SK-N-SH treated with all-trans-retinoic acid at 6 μM for 48 hours (cell line): ENCODE data around the gene TAF1C.
A peak's percentile ranks its signal among the peaks of the same experiment; 100 is the strongest.

ENCODE experiments used
- ATAC-seq: fragments of 200-7000 bp; cut with Tn5 transposase; 3 replicates; pipeline ENCODE4 v1.9.1; 2020; ENCODE audit warnings: mild to moderate bottlenecking, moderate library complexity
- ARNTL ChIP-seq: fragments of 450-650 bp; formaldehyde crosslinking; IDR thresholded peaks from 2 replicates; pipeline ENCODE4 v1.5.0; 2020; ENCODE audit warnings: low read depth, mild to moderate bottlenecking, moderate library complexity, borderline replicate concordance
- BACH2 ChIP-seq: fragments of 250-450 bp; sonication (Bioruptor Pico); IDR thresholded peaks from 2 replicates; pipeline ENCODE4 v1.9.0; 2021; ENCODE audit warnings: mild to moderate bottlenecking, borderline replicate concordance
- CSDC2 ChIP-seq: fragments of 250-450 bp; sonication (Bioruptor Pico); IDR thresholded peaks from 2 replicates; pipeline ENCODE4 v1.5.0; 2020; ENCODE audit warnings: mild to moderate bottlenecking, moderate library complexity
- ESRRG ChIP-seq: fragments of 250-450 bp; sonication (Bioruptor Pico); IDR thresholded peaks from 2 replicates; pipeline ENCODE4 v1.6.1; 2021; ENCODE audit warnings: mild to moderate bottlenecking
- GLIS3 ChIP-seq: fragments of 250-450 bp; sonication (Bioruptor Pico); IDR thresholded peaks from 2 replicates; pipeline ENCODE4 v1.5.0; 2020; ENCODE audit warnings: mild to moderate bottlenecking, moderate library complexity
- OSR1 ChIP-seq: fragments of 250-450 bp; sonication (Bioruptor Pico); IDR thresholded peaks from 2 replicates; pipeline ENCODE4 v1.8.0; 2022; ENCODE audit warnings: moderate library complexity, mild to moderate bottlenecking, inconsistent platforms
- PPARA ChIP-seq: fragments of 250-450 bp; sonication (Bioruptor Pico); IDR thresholded peaks from 2 replicates; pipeline ENCODE4 v1.5.0; 2020; ENCODE audit warnings: mild to moderate bottlenecking, borderline replicate concordance
- RARB ChIP-seq: fragments of 250-450 bp; sonication (Bioruptor Pico); IDR thresholded peaks from 2 replicates; pipeline ENCODE4 v1.8.0; 2021; ENCODE audit warnings: mild to moderate bottlenecking, moderate library complexity
- SNAI2 ChIP-seq: fragments of 250-450 bp; sonication (Bioruptor Pico); IDR thresholded peaks from 2 replicates; pipeline ENCODE4 v1.5.0; 2020; ENCODE audit warnings: mild to moderate bottlenecking, moderate library complexity
- TCF4 ChIP-seq: fragments of 250-450 bp; sonication (Bioruptor Pico); IDR thresholded peaks from 2 replicates; pipeline ENCODE4 v1.8.0; 2021; ENCODE audit warnings: mild to moderate bottlenecking, moderate library complexity, borderline replicate concordance
- TOX ChIP-seq: fragments of 250-450 bp; sonication (Bioruptor Pico); IDR thresholded peaks from 2 replicates; pipeline ENCODE4 v1.8.0; 2021; ENCODE audit warnings: mild to moderate bottlenecking, moderate library complexity, borderline replicate concordance
- ZC3H10 ChIP-seq: fragments of 250-450 bp; sonication (Bioruptor Pico); IDR thresholded peaks from 2 replicates; pipeline ENCODE4 v1.5.1; 2021; ENCODE audit warnings: mild to moderate bottlenecking, moderate library complexity
- ZFP3 ChIP-seq: fragments of 250-450 bp; sonication (Bioruptor Pico); IDR thresholded peaks from 2 replicates; pipeline ENCODE4 v1.5.0; 2020; ENCODE audit warnings: mild to moderate bottlenecking, moderate library complexity
- ZFP30 ChIP-seq: fragments of 450-650 bp; formaldehyde crosslinking; IDR thresholded peaks from 2 replicates; pipeline ENCODE4 v1.5.0; 2022; ENCODE audit warnings: mild to moderate bottlenecking, moderate library complexity
- ZNF565 ChIP-seq: fragments of 450-650 bp; formaldehyde crosslinking; conservative IDR thresholded peaks from 2 replicates; pipeline ENCODE4 v1.5.0; 2020; ENCODE audit warnings: low read depth, mild to moderate bottlenecking, moderate library complexity
- ZNF70 ChIP-seq: fragments of 450-650 bp; formaldehyde crosslinking; IDR thresholded peaks from 2 replicates; pipeline ENCODE4 v1.5.0; 2020; ENCODE audit warnings: mild to moderate bottlenecking, moderate library complexity
- ZNF8 ChIP-seq: fragments of 450-650 bp; formaldehyde crosslinking; IDR thresholded peaks from 2 replicates; pipeline ENCODE4 v1.5.0; 2020; ENCODE audit warnings: mild to moderate bottlenecking, moderate library complexity
- TF ChIP-seq, protein P1 (sequence below): fragments of 250-450 bp; sonication (Bioruptor Pico); IDR thresholded peaks from 2 replicates; pipeline ENCODE4 v1.5.0; 2020; ENCODE audit warnings: mild to moderate bottlenecking, moderate library complexity
- TF ChIP-seq, protein P2 (sequence below): fragments of 250-450 bp; sonication (Bioruptor Pico); IDR thresholded peaks from 2 replicates; pipeline ENCODE4 v1.5.1; 2021; ENCODE audit warnings: mild to moderate bottlenecking, moderate library complexity
- TF ChIP-seq, protein P3 (sequence below): fragments of 250-450 bp; sonication (Bioruptor Pico); IDR thresholded peaks from 2 replicates; pipeline ENCODE4 v1.8.0; 2021; ENCODE audit warnings: low read depth, mild to moderate bottlenecking, moderate library complexity, borderline replicate concordance
- TF ChIP-seq, protein P4 (sequence below): fragments of 250-450 bp; sonication (Bioruptor Pico); IDR thresholded peaks from 2 replicates; pipeline ENCODE4 v1.8.0; 2020; ENCODE audit warnings: mild to moderate bottlenecking, moderate library complexity, borderline replicate concordance

TAF1C gene

DNA sequence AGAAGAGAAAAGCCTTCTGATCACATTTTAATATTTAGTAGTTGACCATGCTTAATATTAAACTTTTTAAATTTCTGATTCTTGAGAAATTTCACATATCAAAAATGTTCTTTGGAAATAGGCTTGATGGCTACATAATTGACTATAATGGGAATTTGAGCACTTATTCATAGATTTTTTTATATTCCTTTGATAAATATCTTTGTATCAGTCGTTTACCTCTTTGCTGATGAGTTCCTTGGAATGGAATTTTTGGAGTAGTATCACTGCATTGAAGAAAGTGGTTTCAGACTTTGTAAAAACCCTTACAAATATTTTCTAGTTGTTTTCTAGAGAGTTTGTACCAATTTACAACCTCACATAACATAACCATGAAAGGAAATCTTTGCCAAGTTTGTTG, 27.1 kb downstream of the TAF1C start:
- TF ChIP-seq ESRRG (CRISPR knock-in tag), result no peak
- TF ChIP-seq ZC3H10 (CRISPR knock-in tag), result no peak
- TF ChIP-seq CSDC2 (CRISPR knock-in tag), result no peak
- no peak for TF ChIP-seq OSR1 (CRISPR knock-in tag)
- TF ChIP-seq, protein P1, sequence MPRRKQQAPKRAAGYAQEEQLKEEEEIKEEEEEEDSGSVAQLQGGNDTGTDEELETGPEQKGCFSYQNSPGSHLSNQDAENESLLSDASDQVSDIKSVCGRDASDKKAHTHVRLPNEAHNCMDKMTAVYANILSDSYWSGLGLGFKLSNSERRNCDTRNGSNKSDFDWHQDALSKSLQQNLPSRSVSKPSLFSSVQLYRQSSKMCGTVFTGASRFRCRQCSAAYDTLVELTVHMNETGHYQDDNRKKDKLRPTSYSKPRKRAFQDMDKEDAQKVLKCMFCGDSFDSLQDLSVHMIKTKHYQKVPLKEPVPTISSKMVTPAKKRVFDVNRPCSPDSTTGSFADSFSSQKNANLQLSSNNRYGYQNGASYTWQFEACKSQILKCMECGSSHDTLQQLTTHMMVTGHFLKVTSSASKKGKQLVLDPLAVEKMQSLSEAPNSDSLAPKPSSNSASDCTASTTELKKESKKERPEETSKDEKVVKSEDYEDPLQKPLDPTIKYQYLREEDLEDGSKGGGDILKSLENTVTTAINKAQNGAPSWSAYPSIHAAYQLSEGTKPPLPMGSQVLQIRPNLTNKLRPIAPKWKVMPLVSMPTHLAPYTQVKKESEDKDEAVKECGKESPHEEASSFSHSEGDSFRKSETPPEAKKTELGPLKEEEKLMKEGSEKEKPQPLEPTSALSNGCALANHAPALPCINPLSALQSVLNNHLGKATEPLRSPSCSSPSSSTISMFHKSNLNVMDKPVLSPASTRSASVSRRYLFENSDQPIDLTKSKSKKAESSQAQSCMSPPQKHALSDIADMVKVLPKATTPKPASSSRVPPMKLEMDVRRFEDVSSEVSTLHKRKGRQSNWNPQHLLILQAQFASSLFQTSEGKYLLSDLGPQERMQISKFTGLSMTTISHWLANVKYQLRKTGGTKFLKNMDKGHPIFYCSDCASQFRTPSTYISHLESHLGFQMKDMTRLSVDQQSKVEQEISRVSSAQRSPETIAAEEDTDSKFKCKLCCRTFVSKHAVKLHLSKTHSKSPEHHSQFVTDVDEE (CRISPR knock-in tag), result no peak
- TF ChIP-seq SNAI2 (CRISPR knock-in tag), result no peak
- TF ChIP-seq TCF4 (CRISPR knock-in tag), result no peak
- TF ChIP-seq ZFP30, result no peak
- TF ChIP-seq, protein P2, sequence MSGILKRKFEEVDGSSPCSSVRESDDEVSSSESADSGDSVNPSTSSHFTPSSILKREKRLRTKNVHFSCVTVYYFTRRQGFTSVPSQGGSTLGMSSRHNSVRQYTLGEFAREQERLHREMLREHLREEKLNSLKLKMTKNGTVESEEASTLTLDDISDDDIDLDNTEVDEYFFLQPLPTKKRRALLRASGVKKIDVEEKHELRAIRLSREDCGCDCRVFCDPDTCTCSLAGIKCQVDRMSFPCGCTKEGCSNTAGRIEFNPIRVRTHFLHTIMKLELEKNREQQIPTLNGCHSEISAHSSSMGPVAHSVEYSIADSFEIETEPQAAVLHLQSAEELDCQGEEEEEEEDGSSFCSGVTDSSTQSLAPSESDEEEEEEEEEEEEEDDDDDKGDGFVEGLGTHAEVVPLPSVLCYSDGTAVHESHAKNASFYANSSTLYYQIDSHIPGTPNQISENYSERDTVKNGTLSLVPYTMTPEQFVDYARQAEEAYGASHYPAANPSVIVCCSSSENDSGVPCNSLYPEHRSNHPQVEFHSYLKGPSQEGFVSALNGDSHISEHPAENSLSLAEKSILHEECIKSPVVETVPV (CRISPR knock-in tag), result no peak
- no peak for TF ChIP-seq TOX (CRISPR knock-in tag)
- no peak for TF ChIP-seq RARB (CRISPR knock-in tag)
- TF ChIP-seq ZFP3 (CRISPR knock-in tag), result no peak
- TF ChIP-seq PPARA (CRISPR knock-in tag), result no peak
- TF ChIP-seq, protein P3, sequence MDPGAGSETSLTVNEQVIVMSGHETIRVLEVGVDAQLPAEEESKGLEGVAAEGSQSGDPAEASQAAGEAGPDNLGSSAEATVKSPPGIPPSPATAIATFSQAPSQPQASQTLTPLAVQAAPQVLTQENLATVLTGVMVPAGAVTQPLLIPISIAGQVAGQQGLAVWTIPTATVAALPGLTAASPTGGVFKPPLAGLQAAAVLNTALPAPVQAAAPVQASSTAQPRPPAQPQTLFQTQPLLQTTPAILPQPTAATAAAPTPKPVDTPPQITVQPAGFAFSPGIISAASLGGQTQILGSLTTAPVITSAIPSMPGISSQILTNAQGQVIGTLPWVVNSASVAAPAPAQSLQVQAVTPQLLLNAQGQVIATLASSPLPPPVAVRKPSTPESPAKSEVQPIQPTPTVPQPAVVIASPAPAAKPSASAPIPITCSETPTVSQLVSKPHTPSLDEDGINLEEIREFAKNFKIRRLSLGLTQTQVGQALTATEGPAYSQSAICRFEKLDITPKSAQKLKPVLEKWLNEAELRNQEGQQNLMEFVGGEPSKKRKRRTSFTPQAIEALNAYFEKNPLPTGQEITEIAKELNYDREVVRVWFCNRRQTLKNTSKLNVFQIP (CRISPR knock-in tag), result no peak
- TF ChIP-seq ZNF565 (CRISPR knock-in tag), result no peak
- TF ChIP-seq BACH2 (CRISPR knock-in tag), result no peak
- TF ChIP-seq, all 23 proteins: peak for 0
- no peak for ATAC-seq

DNA sequence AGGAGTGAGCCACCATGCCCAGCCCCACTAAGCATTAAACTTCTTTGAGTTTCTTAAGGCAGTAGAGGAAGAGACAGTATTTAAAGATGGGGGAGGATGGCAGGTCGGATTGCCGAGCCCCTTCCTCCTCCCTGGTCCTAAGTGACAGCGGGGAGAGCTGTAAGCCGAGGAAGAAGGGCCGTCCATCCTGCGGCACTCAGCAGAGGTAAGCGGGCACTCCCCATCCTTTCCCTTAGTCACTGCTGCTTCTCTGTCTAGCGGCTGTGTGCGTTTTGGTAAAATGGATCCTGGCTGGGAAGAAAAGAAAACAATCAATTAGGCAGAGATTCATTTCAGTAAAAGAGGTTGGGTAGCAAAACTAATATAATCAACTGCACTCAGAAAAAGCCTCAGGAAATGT, 27.9 kb downstream of the TAF1C start:
- peak; percentile 83 for ATAC-seq

More for the DNA sequence above, 27.9 kb downstream of the TAF1C start:
- TF ChIP-seq, protein P3 (CRISPR knock-in tag), result no peak
- no peak for TF ChIP-seq RARB (CRISPR knock-in tag)
- no peak for TF ChIP-seq ZNF8 (CRISPR knock-in tag)
- TF ChIP-seq CSDC2 (CRISPR knock-in tag), result no peak
- TF ChIP-seq, protein P4, sequence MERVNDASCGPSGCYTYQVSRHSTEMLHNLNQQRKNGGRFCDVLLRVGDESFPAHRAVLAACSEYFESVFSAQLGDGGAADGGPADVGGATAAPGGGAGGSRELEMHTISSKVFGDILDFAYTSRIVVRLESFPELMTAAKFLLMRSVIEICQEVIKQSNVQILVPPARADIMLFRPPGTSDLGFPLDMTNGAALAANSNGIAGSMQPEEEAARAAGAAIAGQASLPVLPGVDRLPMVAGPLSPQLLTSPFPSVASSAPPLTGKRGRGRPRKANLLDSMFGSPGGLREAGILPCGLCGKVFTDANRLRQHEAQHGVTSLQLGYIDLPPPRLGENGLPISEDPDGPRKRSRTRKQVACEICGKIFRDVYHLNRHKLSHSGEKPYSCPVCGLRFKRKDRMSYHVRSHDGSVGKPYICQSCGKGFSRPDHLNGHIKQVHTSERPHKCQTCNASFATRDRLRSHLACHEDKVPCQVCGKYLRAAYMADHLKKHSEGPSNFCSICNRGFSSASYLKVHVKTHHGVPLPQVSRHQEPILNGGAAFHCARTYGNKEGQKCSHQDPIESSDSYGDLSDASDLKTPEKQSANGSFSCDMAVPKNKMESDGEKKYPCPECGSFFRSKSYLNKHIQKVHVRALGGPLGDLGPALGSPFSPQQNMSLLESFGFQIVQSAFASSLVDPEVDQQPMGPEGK (CRISPR knock-in tag), result no peak
- TF ChIP-seq, protein P2 (CRISPR knock-in tag), result no peak
- no peak for TF ChIP-seq SNAI2 (CRISPR knock-in tag)
- TF ChIP-seq ZNF565 (CRISPR knock-in tag), result no peak
- no peak for TF ChIP-seq PPARA (CRISPR knock-in tag)
- no peak for TF ChIP-seq TOX (CRISPR knock-in tag)
- TF ChIP-seq ARNTL, result no peak
- no peak for TF ChIP-seq ZNF70 (CRISPR knock-in tag)
- TF ChIP-seq ZFP30, result no peak
- no peak for TF ChIP-seq GLIS3
- TF ChIP-seq, protein P1 (CRISPR knock-in tag), result no peak
